ENCODE results near the gene MEGF8. TPM values are rescaled to one million over a fixed set of nuclear protein-coding genes. Genes with fewer than 3 reads are reported as not detected.

MEGF8 gene
- total and polyA plus RNA-seq, 2 of the 13 experiments (the other 11 are each of a cell fraction or from before 2014, with no cell fraction given), result 4.0 to 8.8 TPM

DNA sequence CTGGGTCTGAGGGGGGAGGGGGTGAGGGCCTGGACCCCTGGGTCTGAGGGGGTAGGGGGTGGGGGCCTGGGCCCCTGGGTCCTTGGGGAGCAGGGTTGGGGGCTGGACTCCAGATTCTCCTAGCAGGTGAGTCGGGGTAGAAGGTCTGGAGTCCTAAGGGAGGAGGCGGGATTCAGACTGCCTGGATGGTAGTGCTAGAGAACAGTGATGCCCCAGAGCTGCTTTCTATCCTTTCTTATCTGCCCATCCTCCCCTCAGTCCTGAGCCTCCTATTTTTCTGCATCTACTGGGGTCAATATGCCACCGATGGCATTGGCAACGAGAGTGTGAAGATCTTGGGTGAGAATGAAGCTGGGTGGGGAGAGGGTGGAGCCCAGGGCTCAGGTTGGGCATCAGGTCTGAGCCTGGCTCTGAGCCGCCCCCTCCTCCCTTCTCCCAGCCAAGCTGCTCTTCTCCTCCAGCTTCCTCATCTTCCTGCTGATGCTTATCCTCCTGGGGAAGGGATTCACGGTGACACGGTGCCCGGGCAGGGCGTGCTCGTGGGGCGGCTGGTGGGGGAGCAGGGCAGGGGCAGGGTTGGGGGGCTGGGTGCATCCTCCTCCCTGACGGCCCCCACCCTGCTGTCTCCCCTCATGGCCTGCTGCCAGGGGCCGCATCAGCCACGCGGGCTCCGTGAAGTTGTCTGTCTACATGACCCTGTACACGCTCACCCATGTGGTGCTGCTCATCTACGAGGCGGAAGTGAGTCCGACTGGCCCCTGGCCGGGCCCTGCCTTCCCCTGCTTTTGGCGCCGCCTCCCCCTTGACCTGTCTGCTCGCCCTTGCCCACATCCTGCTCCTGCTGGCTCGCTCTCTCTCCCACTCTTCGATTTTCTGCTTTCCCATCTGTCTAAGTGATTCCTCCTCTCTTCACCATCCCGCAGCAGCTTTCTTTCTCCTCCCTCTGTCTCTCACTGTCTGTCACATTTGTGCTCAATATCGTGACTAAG lies 8.9 kb upstream of the MEGF8 start (continued):
- TF ChIP-seq, protein P1, sequence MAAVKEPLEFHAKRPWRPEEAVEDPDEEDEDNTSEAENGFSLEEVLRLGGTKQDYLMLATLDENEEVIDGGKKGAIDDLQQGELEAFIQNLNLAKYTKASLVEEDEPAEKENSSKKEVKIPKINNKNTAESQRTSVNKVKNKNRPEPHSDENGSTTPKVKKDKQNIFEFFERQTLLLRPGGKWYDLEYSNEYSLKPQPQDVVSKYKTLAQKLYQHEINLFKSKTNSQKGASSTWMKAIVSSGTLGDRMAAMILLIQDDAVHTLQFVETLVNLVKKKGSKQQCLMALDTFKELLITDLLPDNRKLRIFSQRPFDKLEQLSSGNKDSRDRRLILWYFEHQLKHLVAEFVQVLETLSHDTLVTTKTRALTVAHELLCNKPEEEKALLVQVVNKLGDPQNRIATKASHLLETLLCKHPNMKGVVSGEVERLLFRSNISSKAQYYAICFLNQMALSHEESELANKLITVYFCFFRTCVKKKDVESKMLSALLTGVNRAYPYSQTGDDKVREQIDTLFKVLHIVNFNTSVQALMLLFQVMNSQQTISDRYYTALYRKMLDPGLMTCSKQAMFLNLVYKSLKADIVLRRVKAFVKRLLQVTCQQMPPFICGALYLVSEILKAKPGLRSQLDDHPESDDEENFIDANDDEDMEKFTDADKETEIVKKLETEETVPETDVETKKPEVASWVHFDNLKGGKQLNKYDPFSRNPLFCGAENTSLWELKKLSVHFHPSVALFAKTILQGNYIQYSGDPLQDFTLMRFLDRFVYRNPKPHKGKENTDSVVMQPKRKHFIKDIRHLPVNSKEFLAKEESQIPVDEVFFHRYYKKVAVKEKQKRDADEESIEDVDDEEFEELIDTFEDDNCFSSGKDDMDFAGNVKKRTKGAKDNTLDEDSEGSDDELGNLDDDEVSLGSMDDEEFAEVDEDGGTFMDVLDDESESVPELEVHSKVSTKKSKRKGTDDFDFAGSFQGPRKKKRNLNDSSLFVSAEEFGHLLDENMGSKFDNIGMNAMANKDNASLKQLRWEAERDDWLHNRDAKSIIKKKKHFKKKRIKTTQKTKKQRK (IDR thresholded peaks at IDR 0.05; ENCODE audit: low read length), result no peak
- TF ChIP-seq KLF12 (CRISPR knock-in tag; IDR thresholded peaks at IDR 0.05; ENCODE audit: borderline replicate concordance), result no peak
- no peak for TF ChIP-seq ZFP36 (IDR thresholded peaks at IDR 0.05; ENCODE audit: borderline replicate concordance, low read depth, low read length, partially characterized antibody)
- TF ChIP-seq PTBP1 (IDR thresholded peaks at IDR 0.05; ENCODE audit: low read depth, low read length, poor library complexity, severe bottlenecking), result no peak
- TF ChIP-seq ZNF780A (CRISPR knock-in tag; IDR thresholded peaks at IDR 0.05), result no peak
- no peak for TF ChIP-seq ZNF30 (CRISPR knock-in tag; IDR thresholded peaks at IDR 0.05)
- no peak for TF ChIP-seq ATF7 (IDR thresholded peaks at IDR 0.05)
- TF ChIP-seq ATF7 (CRISPR knock-in tag; IDR thresholded peaks at IDR 0.05), result no peak
- no peak for TF ChIP-seq ZNF138 (CRISPR knock-in tag; IDR thresholded peaks at IDR 0.05; ENCODE audit: low read depth)
- no peak for TF ChIP-seq ZNF891 (CRISPR knock-in tag; IDR thresholded peaks at IDR 0.05)
- no peak for TF ChIP-seq JDP2 (CRISPR knock-in tag; IDR thresholded peaks at IDR 0.05; ENCODE audit: borderline replicate concordance)
- peak; percentile 11; the same call in 1 of the 2 replicates for TF ChIP-seq ZNF331 (CRISPR knock-in tag; IDR thresholded peaks at IDR 0.05)
- TF ChIP-seq ATRX (CRISPR knock-in tag; IDR thresholded peaks at IDR 0.05; ENCODE audit: borderline replicate concordance), result no peak
- peak; percentile 25; the same call in 1 of the 2 replicates for TF ChIP-seq MTA1 (CRISPR knock-in tag; IDR thresholded peaks at IDR 0.05; ENCODE audit: borderline replicate concordance)
- no peak for TF ChIP-seq EHMT2 (IDR thresholded peaks at IDR 0.05; ENCODE audit: borderline replicate concordance, low read depth, low read length)
- TF ChIP-seq ZNF350 (CRISPR knock-in tag; IDR thresholded peaks at IDR 0.05; ENCODE audit: borderline replicate concordance, low read depth), result no peak
- TF ChIP-seq, protein P2, sequence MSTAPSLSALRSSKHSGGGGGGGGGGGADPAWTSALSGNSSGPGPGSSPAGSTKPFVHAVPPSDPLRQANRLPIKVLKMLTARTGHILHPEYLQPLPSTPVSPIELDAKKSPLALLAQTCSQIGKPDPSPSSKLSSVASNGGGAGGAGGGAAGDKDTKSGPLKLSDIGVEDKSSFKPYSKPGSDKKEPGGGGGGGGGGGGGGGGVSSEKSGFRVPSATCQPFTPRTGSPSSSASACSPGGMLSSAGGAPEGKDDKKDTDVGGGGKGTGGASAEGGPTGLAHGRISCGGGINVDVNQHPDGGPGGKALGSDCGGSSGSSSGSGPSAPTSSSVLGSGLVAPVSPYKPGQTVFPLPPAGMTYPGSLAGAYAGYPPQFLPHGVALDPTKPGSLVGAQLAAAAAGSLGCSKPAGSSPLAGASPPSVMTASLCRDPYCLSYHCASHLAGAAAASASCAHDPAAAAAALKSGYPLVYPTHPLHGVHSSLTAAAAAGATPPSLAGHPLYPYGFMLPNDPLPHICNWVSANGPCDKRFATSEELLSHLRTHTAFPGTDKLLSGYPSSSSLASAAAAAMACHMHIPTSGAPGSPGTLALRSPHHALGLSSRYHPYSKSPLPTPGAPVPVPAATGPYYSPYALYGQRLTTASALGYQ (CRISPR knock-in tag; IDR thresholded peaks at IDR 0.05), result no peak
- TF ChIP-seq, protein P3, sequence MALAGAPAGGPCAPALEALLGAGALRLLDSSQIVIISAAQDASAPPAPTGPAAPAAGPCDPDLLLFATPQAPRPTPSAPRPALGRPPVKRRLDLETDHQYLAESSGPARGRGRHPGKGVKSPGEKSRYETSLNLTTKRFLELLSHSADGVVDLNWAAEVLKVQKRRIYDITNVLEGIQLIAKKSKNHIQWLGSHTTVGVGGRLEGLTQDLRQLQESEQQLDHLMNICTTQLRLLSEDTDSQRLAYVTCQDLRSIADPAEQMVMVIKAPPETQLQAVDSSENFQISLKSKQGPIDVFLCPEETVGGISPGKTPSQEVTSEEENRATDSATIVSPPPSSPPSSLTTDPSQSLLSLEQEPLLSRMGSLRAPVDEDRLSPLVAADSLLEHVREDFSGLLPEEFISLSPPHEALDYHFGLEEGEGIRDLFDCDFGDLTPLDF (CRISPR knock-in tag; IDR thresholded peaks at IDR 0.05), result no peak
- peak; percentile 71 for TF ChIP-seq POLR2G (IDR thresholded peaks at IDR 0.05; ENCODE audit: low read depth, low read length)
- TF ChIP-seq KLF11 (CRISPR knock-in tag; IDR thresholded peaks at IDR 0.05), result no peak
